Left ventricle myocardium inferior (tissue), 1 donor: ENCODE data around the gene SFRP4. TPM values are rescaled to one million over a fixed set of nuclear protein-coding genes. Genes with fewer than 3 reads are reported as not detected.
A peak's percentile ranks its signal among the peaks of the same experiment; 100 is the strongest.

Source experiments
- DNase-seq: peaks from one replicate; pipeline ENCODE4 v3.0.0-alpha.2; 2020
- H3K27ac ChIP-seq: fragments of 200-600 bp; replicated peaks from 2 replicates; pipeline ENCODE4 v1.8.0; 2021
- H3K27me3 ChIP-seq: fragments of 200-600 bp; 2 replicates; pipeline ENCODE4 v1.8.0; 2021; ENCODE audit warnings: low read depth
- H3K36me3 ChIP-seq: fragments of 200-600 bp; 2 replicates; pipeline ENCODE4 v1.8.0; 2021
- H3K4me1 ChIP-seq: fragments of 200-600 bp; 2 replicates; pipeline ENCODE4 v1.8.0; 2021
- H3K4me3 ChIP-seq: fragments of 200-600 bp; 2 replicates; pipeline ENCODE4 v1.8.0; 2021; ENCODE audit warnings: mild to moderate bottlenecking, moderate library complexity
- H3K9me3 ChIP-seq: fragments of 200-600 bp; replicated peaks from 2 replicates; pipeline ENCODE4 v1.8.0; 2021
- intact Hi-C: fragments of 100-400 bp; cut with micrococcal nuclease; formaldehyde crosslinking; loops from one replicate; pipeline ENCODE4 v1.11.0; 2022
- total RNA-seq: library from RNA; stranded (reverse); fragmentation: NEBNext Ultra II Directional; extraction: Animal tissue kit (Norgen Biotek cat#: 25700); gene quantifications from one replicate; pipeline ENCODE4 v1.2.1, GENCODE V29; 2021
- TF ChIP-seq, protein P1 (sequence below): fragments of 200-600 bp; IDR thresholded peaks from 2 replicates; pipeline ENCODE4 v1.8.0; 2021; ENCODE audit warnings: antibody characterized with exemption, mild to moderate bottlenecking, borderline replicate concordance
- donor health status: DM: no; HTN: yes; CAD: no; lungs with severe emphysema.

Gene SFRP4
- total RNA-seq, 1 donor from 2014 or later, result 2.1 TPM

DNA sequence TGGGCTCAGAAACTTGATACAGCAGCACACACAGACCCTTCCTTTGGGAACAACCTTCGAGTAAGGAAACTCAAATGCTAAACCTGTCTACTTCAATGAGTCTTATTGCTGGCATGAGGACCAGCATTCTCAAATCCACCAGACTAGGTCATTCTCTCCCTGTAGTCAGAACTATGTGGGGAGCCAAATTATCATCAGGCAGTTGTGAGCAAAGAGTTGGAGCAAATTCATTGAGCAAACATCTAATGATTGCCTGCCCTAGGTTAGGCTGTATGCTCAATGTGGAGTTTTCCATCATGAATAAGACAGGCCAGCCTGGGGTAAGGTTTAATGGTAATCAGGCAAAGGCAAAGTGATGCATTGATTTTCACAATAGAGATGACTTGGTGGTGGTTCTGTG, 7.4 kb upstream of the SFRP4 start:
- Histone ChIP-seq H3K27me3 (peaks cover 28% of the 10 kb centered on the region), H3K27ac (no peak overlapping the region), H3K4me1 (peaks cover 34% of the 10 kb centered on the region), H3K4me3 (no peak overlapping the region), H3K9me3 (peaks cover 16% of the 10 kb centered on the region), H3K36me3 (no peaks in the 10 kb centered on the region)
- TF ChIP-seq, protein P1, sequence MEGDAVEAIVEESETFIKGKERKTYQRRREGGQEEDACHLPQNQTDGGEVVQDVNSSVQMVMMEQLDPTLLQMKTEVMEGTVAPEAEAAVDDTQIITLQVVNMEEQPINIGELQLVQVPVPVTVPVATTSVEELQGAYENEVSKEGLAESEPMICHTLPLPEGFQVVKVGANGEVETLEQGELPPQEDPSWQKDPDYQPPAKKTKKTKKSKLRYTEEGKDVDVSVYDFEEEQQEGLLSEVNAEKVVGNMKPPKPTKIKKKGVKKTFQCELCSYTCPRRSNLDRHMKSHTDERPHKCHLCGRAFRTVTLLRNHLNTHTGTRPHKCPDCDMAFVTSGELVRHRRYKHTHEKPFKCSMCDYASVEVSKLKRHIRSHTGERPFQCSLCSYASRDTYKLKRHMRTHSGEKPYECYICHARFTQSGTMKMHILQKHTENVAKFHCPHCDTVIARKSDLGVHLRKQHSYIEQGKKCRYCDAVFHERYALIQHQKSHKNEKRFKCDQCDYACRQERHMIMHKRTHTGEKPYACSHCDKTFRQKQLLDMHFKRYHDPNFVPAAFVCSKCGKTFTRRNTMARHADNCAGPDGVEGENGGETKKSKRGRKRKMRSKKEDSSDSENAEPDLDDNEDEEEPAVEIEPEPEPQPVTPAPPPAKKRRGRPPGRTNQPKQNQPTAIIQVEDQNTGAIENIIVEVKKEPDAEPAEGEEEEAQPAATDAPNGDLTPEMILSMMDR, result no peak
- intact Hi-C loops, result no loop called here
- no peak for DNase-seq

DNA sequence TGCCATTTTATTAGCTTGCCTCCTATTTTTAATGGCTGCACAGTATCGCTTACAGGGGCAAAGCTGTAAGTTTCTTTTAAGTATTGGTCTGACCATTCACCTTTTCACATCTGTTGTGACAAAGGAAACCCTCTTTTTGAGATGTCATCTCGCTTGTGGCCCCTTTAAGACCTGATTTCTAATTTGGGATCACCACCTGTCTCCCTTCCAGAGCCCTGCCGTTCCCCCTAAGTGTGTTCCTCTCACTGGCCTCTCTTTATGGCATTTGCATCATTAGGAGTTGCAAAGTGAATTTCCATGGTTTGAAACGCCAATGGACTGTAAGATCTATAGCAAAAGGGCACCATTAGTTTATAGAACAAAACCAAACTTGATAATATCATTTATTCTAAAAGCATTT, 5.3 kb upstream of the SFRP4 start:
- intact Hi-C loops, result no loop called here
- H3K4me1 ChIP-seq, result peaks cover 36% of the 10 kb centered on the region
- DNase-seq, result no peak
- H3K27me3 ChIP-seq, result peaks cover 41% of the 10 kb centered on the region
- TF ChIP-seq, protein P1, result no peak
- H3K27ac ChIP-seq, result peak overlapping the region; percentile 90
- no peaks in the 10 kb centered on the region for H3K36me3 ChIP-seq
- H3K9me3 ChIP-seq, result peaks cover 16% of the 10 kb centered on the region
- H3K4me3 ChIP-seq, result peak overlapping the region; percentile 83

DNA sequence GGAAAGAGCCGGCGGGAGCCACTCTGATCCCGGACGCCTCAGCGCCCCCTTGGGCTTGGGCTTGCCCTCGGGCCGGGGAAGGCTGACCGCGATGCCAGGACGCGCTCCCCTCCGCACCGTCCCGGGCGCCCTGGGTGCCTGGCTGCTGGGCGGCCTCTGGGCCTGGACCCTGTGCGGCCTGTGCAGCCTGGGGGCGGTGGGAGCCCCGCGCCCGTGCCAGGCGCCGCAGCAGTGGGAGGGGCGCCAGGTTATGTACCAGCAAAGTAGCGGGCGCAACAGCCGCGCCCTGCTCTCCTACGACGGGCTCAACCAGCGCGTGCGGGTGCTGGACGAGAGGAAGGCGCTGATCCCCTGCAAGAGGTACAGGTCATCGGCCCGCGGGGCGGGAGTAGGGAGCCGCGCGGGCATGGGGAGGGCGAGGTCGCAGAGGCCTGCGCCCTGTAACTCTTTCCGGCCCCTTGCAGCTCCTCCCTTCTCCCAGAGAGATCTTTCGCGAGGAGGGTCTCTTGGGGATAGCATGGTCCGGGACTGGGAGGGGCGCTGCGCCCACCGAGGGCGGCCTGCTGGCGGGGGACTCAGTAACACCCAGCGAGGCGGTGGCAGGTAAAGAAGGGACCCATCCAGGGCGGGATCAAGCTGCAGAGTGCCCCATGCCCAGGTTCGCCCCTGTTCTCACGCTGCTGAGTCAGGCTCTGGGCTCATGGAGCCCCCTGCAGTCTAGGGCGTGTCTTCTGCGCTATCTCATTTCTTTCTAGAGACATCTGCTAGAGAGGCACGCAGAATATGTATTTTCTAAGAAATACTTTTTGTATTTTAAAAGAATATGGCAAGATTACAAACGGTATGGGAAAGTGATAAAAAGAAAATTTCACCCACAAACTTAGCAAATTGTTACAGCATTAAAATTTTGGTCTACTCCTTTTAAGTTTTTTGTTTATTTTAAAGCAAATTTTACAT, 4.5 kb upstream of the SFRP4 start:
- peaks cover 49% of the 10 kb centered on the region for H3K27me3 ChIP-seq
- peak overlapping the region; percentile 90 for H3K27ac ChIP-seq
- TF ChIP-seq, protein P1, result no peak
- H3K4me1 ChIP-seq, result peaks cover 43% of the 10 kb centered on the region
- intact Hi-C loops, result no loop called here
- H3K9me3 ChIP-seq, result peaks cover 14% of the 10 kb centered on the region
- H3K36me3 ChIP-seq, result no peaks in the 10 kb centered on the region
- peak overlapping the region; percentile 83 for H3K4me3 ChIP-seq
- peak; percentile 30 for DNase-seq

DNA sequence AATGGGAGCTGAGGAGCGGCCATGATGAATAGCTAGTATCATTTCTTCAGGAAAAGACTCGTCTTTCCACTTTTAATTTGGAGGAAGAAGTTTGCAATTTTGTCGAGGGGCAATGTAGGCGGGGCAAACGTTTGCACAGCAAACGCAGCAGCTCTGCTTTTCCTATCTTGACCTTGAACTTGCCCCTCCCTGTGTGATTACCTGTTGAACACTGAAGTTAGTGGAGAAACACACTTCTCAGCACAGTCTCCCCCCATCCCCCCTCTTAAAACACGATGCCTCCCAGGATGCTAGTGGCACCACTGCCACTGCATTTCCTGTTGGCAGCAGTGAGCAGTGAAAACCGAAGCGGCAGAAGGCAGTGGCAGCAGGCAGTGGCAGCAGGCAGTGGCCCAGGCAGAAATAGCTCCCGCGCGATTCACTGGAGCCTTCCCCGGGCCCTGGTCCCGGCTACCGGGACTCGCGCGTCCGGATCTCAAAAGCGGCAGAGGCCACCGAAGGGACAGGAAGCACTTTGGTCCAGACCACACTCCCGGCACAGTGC, 3.8 kb upstream of the SFRP4 start, which contains the start of gene EPDR1:
Gene EPDR1 (plus strand): TSS at position 336 of the 544 bp plus-strand sequence. CDS start 300 bp downstream, outside the sequence.
- H3K9me3 ChIP-seq, result peaks cover 6% of the 10 kb centered on the region
- peaks cover 49% of the 10 kb centered on the region for H3K4me1 ChIP-seq
- peak within 1 kb of the TSS; percentile 90 for H3K27ac ChIP-seq
- intact Hi-C loops, result no loop called here
- TF ChIP-seq, protein P1, result peak; percentile 48
- H3K4me3 ChIP-seq, result peak within 1 kb of the TSS; percentile 83
- H3K36me3 ChIP-seq, result no peaks in the 10 kb centered on the region
- peaks cover 56% of the 10 kb centered on the region for H3K27me3 ChIP-seq
- peak; percentile 43 for DNase-seq

DNA sequence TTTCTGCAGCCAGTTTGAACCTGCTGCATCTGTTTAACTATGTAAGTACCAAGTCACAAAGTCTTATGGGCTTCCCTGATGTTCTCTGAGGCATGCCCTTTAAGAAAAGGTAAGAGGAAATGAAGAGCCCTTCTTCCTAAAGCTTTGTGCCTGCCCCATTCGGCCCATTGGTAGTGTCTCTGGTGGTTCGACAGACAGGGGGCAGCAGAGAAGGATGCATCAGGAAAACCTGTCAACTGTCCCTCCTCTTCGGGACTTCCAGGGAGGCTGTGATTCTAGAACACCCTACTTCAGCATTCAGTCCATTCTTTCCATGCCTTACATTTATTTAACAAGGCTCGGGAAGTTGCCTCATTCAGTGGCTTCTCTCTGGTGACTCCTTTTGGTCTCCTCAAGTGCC, 1.9 kb upstream of the SFRP4 start:
- Histone ChIP-seq H3K9me3 (no peaks in the 10 kb centered on the region), H3K36me3 (no peaks in the 10 kb centered on the region), H3K4me1 (peaks cover 49% of the 10 kb centered on the region), H3K27me3 (peaks cover 68% of the 10 kb centered on the region), H3K27ac (no peak overlapping the region), H3K4me3 (no peak overlapping the region)
- intact Hi-C loops, result no loop called here
- DNase-seq, result no peak
- TF ChIP-seq, protein P1, result peak; percentile 20
